ENCODE results near the gene UBE2O.

Gene UBE2O

GRCh38 chr17:76427501-76428231, 25.3 kb downstream of the UBE2O start:
- H3K36me3 ChIP-seq: no peaks in the 10 kb centered on the region
- H3K27ac ChIP-seq: no peak overlapping the region
- H3K9me3 ChIP-seq: no peaks in the 10 kb centered on the region
- intact Hi-C loops (cut with DNase I; ENCODE audit: low total_unique reads): no loop called here
- peaks cover 0 to 11% (median 4%) of the 10 kb centered on the region in 4 donors for H3K4me1 ChIP-seq
- TF ChIP-seq CTCF (IDR thresholded peaks at IDR 0.05): no peak
- H3K4me3 ChIP-seq: no peak overlapping the region
- DNase-seq: peak in 1 of 2 donors; percentile 53
- H3K27me3 ChIP-seq: no peaks in the 10 kb centered on the region

DNA sequence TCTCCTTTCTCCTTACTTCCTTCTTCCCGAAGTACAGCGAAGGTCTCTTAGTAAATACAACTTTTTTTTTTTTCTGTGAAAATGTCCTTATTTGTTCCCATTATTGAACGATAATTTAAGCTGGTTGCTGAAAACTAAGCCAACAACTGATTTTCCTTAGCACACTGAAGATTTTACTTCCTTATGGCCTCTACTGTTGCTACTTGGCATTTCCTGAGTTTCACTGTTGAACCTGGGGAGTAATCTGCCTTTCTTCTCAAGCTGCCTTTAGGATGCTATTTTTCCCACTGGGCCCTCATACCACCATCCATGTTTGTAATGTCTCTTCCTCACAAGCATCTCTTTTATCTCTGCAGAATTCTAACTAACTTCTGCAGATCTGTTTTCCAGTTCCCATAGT, 26.1 kb downstream of the UBE2O start:
- Histone ChIP-seq H3K4me1 (peaks cover 0 to 11% (median 4%) of the 10 kb centered on the region in 4 donors), H3K4me3 (no peak overlapping the region), H3K27me3 (no peaks in the 10 kb centered on the region), H3K36me3 (no peaks in the 10 kb centered on the region), H3K9me3 (no peaks in the 10 kb centered on the region), H3K27ac (no peak overlapping the region)
- intact Hi-C loops (cut with DNase I; ENCODE audit: low total_unique reads): no loop called here
- no peak for DNase-seq
- no peak for TF ChIP-seq CTCF (IDR thresholded peaks at IDR 0.05)

DNA sequence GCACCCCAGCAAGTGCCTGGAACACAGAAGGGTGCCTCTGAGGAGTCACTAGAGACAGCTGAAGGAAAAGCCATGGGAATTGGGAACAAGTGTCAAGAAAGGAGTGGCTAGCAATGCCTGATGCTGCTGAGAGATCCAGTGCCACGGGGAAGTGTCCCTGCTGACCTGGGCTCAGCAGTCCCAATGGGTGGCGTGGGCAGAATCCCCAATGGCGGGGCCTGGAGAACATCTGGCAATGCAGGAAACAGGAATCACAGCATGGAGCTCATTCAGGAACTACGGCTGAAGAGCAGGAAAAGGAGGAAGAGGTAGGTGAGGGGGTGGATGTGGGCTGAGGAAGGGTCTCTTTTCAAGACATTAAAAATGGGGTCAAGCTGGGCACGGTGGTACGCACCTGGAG, 30.1 kb downstream of the UBE2O start:
- no peak overlapping the region for H3K27ac ChIP-seq
- peak in 1 of 2 donors; percentile 33 for DNase-seq

GRCh38 chr17:76422406-76422805, 30.5 kb downstream of the UBE2O start:
- Histone ChIP-seq H3K27me3 (no peaks in the 10 kb centered on the region), H3K9me3 (no peaks in the 10 kb centered on the region), H3K27ac (no peak overlapping the region), H3K4me3 (no peak overlapping the region), H3K4me1 (peaks cover 0 to 27% (median 21%) of the 10 kb centered on the region in 4 donors), H3K36me3 (no peaks in the 10 kb centered on the region)
- no peak for TF ChIP-seq CTCF (IDR thresholded peaks at IDR 0.05)
- no peak for DNase-seq
- intact Hi-C loops (cut with DNase I; ENCODE audit: low total_unique reads): no loop called here

More for the DNA sequence above, 30.1 kb downstream of the UBE2O start:
- Histone ChIP-seq H3K9me3 (no peaks in the 10 kb centered on the region), H3K36me3 (no peaks in the 10 kb centered on the region), H3K27me3 (no peaks in the 10 kb centered on the region), H3K4me3 (no peak overlapping the region), H3K4me1 (peaks cover 0 to 31% (median 23%) of the 10 kb centered on the region in 4 donors)
- TF ChIP-seq CTCF (IDR thresholded peaks at IDR 0.05): no peak
- intact Hi-C loops (cut with DNase I; ENCODE audit: low total_unique reads): no loop called here

- peak overlapping the region in 1 of 2 donors; percentile 27 for H3K27ac ChIP-seq
- no peaks in the 10 kb centered on the region for H3K36me3 ChIP-seq
Measured at GRCh38 chr17:76421044-76421407, 31.9 kb downstream of the UBE2O start.

More at GRCh38 chr17:76421044-76421407, 31.9 kb downstream of the UBE2O start:
- peaks cover 0 to 23% (median 21%) of the 10 kb centered on the region in 4 donors for H3K4me1 ChIP-seq
- no peaks in the 10 kb centered on the region for H3K27me3 ChIP-seq
- H3K9me3 ChIP-seq: no peaks in the 10 kb centered on the region
- DNase-seq: peak in 1 of 2 donors; percentile 55
- no peak for TF ChIP-seq CTCF (IDR thresholded peaks at IDR 0.05)
- intact Hi-C loops (cut with DNase I; ENCODE audit: low total_unique reads): no loop called here
- no peak overlapping the region for H3K4me3 ChIP-seq
